GM21737 (cell line): ENCODE results near the gene STMN3.
"Not testable (repeated sequence)": the region's sequence is repeated elsewhere in the genome, so short reads cannot be mapped to it uniquely, and the experiment has no call there.

ENCODE experiments used
- ATAC-seq: cut with Tn5 transposase; IDR thresholded peaks from one replicate; pipeline ENCODE4 v1.9.1; 2021; ENCODE audit warnings: mild to moderate bottlenecking, moderate library complexity; ENCODE audit not compliant: unreplicated experiment

Gene STMN3

DNA sequence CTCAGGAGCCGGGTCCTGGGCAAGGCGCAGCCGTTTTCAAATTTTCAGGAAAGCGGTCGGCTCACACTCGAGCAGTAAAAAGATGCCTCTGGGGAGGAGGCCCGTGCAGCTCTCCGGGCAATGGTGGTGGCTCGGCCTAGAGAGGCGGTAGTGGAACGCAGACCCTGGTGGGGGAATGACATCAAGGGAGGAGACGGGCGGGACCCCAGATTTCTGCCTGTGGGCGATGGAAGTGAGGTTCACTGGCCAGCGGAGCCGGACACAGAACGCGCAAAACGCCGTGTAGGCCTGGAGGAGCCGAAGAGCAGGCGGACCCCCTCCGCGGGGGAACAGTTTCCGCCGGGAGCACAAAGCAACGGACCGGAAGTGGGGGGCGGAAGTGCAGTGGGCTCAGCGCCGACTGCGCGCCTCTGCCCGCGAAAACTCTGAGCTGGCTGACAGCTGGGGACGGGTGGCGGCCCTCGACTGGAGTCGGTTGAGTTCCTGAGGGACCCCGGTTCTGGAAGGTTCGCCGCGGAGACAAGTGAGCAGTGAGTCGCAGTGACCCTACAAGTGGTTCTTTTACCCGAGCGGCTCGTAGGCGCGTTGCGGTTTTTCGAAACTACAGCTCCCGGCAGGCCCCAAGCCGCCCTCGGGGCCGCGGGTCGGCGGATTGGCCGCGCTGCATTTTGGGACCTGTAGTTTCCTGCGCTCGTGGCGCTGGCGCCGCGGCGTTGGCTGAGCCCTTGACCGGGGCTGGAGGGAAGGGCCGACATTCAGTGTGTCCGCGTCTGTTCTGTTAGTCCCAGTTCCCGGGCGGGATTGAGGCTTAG lies 4.9 kb upstream of the STMN3 start, which contains the start of gene RTEL1:
RTEL1 (plus strand) TSS at position 376 of the 812 bp plus-strand sequence. CDS start 1,091 bp downstream, outside the sequence.
- ATAC-seq: peak; percentile 67

DNA sequence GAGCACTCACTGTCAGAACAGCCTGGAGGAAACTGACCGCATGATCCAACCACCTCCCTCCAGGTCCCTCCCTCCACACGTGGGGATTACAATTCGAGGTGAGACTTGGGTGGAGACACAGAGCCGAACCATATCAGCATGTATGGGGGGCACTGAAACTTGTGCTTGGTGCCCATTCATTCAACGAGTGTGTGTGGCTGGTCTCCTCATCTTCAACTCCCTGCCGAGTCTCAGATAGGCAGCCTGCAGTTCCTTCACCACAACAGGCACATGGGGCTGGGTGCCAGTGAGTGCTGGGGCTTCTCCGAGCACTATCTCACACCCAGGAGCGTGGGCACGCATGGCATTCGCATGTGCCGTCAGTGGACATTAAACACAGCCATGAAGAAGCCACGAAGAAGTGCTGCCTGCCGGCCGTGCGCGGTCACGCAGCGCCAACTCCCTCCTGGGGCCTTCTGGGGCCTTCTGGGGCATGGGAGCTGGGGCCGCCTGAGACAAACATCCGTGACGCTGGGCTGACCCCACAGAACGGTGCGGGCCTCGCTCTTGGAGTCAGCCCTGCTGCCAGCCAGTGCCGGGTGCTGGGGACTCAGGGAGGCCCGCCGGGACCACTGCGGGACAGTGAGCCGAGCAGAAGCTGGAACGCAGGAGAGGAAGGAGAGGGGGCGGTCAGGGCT lies 4.2 kb upstream of the STMN3 start:
- ATAC-seq: peak; percentile 4

DNA sequence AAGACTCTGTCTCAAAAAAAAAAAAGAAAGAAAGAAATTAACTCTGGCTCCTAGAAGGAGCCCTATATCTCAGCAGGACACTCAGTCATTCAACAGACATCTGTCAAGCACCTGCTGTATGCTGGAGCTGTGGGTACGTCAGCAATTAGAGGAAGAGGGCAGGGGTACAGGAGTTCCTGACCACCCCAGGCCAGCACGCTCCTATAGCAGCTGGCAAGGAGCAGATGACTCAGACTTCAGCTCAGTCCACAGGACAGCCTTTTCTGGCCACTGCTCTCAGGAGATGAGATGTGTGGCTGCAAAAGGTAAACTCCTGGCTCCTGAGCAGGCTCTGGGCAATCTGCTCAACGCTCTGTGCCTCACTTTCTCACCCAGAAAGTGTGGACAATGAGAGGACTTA lies 3.2 kb upstream of the STMN3 start:
- no peak for ATAC-seq

DNA sequence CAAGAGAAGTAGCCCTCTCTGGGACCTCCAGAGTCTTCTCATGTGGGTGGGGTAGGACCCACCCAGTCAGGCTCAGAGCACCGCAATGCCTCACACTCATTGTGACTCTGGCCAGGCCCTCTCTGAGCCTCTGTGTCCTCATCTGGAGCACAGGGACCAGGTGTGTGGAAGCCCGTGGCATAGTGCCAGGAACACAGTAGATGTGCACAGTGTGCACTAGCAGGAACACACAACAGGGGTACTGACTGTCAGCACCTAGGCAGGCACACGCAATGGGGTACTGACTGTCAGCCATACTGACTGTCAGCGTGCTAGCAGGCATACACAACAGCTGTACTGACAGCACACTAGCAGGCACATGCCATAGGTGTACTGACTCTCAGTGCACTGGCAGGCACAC lies 2.0 kb upstream of the STMN3 start:
- ATAC-seq: no peak

DNA sequence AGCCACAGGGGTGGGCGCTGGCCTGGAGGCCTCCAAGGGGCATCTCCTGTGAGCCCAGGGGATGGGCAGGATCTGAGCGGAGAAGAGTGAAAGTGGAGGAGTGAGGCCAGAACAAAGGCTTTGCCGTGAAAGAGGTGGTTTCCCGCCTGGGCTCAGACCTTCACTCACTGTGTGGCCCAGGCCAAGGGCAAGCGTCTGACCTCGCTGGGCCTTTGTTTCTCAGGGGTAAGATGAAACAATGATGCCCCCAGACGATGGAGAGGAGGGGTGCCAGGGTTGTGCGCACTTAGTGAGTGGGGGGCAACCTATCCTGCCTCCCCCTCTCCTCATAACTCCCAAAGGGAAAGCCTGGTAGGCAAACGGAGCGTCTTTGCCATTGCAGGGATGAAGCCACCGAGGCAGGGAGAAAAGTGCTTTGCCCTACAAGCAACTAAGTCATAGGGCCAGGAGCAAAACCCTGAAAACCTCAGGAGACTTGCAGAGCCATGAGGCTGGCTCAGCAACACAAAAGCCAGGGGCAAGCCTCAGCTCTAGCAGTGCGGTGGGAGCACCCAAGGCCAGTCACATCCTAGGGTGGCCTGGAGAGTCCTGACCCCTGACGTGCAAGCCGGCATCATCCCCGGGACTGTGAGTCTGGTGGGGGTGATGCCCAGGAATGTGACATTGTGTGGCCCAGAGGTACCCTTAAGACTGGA lies 897 bp upstream of the STMN3 start:
- no peak for ATAC-seq

DNA sequence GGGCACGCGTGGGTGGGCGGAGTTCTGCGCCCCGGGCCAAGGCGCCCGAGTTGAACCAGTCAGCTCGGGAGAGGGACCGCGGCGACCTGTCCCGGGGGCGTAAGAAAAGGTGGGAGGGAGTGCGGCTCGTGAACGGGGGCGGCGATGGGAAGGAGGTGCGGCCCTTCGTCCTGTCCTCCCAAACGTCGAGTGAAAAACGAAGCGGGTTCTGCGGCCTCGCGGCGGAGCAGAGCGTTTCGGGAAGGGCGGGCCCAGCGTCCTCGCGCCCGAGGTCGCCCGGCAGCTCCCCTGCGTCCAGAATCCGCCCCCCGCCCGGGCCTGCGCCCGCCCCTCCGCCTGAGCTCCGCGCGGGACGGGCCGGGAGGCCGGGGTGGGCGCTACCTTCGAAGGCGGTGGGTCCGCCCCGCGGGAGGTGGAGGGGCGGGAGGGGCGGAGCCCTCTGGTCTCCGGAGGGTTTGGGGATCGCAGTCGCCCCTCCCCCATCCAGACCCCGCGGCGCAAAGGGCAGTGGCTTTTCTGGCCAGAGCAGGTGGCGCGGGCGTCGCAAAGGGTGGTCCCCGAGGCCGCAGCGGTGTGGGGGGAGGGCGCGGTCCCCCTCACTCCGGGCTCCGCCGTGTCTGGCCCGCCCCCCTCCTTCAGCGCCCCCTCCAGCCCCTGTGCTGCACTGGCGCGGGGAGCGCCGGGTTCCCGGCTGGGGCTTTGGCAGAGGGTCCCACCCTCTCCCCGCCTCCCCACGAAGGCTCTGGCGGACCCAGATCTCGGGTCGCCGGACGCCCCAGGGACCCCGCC lies 838 bp downstream of the STMN3 start:
- ATAC-seq: no peak

DNA sequence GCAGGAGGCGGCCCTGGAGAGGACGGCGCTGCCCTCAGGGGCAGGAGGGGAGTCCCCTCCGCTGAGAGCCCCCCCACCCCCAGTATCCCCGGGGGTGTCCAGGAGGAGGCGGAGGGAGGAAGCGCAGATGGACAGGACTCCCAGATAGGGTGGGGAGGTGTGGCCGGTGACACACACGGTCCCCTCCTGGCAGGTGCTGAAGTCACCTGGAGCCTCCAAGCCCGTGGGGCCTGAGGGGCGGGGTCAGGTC lies 1.4 kb downstream of the STMN3 start:
- ATAC-seq: no peak

DNA sequence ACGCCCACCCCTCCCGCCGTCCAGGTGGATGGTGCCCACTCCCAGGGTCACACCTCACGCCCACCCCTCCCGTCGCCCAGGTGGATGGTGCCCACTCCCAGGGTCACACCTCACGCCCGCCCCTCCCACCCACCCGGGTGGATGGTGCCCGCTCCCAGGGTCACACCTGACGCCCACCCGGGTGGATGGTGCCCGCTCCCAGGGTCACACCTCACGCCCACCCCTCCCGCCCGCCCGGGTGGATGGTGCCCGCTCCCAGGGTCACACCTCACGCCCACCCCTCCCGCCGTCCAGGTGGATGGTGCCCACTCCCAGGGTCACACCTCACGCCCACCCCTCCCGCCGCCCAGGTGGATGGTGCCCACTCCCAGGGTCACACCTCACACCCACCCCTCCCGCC lies 2.7 kb downstream of the STMN3 start:
- not testable (repeated sequence) for ATAC-seq

DNA sequence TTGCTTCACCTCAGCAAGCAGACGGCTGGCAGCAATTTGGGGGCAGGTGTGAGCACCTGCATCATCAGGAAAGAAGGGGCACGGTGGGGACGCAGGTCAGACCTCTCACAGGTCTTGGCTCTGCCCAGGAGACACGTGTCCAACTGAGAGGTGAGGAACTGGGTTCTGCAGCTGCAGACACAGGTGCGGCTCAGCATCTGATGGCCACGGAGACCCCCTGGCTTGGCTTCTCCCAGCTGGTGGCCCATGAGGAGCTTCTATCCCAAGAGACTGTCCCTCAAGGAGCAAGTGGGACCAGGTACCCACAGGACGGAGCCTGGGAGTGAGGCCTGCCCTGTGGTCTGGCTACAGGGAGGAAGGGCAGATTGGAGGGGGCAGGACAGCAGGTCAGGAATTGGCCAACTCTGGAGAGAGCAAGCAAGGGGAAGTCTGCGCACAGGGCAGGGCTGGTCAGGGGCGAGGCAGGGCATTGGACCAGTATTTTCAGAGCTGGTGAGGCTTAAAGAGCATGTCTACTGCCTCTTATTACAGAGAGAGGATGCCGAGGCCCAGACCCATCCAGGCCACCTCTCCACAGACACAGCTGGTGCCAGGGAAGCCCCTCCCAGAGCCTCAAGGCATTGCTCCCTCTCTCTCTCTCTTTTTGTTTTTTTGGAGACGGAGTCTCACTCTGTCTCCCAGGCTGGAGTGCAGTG lies 4.2 kb downstream of the STMN3 start:
- ATAC-seq: no peak

DNA sequence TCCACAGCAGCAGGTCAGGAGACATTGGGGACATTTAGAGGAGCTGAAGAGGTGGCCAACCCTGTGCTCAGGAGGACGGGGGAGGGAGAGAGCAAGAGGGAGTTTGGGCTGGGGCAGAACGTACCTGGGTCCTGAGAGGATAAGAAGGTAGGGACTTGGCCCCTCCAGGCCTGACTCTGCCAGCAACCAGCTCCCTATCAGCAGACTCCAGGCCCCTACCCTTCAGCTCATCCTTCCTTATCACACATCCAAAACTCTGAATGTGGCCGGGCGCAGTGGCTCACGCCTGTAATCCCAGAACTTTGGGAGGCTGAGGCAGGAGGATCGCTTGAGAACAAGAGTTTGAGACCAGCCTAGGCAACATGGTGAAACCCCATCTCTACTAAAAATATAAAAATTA lies 5.0 kb downstream of the STMN3 start:
- ATAC-seq: no peak

DNA sequence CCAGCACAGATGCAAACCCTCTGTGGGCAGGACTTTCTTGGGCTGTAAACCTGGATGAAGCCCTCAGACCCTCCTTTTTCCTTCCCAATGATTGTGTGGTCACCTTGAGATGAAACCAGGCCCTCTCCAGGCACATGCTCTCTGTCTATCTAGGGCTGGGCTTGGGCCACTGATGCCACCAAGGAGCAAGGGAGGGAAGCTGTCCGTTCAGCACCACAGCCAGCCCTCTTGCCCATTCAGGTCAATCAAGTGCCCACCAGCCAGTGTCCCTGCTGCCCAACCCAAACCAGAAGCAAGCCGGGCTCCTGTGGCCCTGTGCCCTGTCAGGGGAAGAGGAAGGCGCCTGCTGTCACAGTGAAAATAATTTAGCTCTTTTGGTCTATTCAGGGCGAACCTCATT lies 8.0 kb downstream of the STMN3 start:
- no peak for ATAC-seq

DNA sequence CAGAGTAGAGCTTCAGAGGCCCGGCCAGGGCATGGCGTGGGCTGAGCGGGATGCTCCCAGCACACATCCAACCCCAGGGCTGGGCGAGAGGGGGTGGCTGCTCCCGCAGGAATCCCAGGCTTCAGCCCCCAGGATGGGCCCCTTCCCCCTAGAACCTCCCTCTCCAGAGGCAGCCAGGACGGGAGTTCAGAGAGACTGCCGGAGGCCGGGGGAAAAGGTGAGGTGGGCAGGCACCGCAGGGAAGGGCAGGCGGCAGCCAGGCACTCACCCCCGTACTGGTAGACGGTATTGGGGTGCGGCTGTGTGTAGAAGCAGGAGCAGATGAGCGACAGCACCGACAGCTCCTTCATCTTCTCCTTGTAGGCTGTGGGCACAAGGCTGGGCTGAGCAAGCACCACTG lies 9.3 kb downstream of the STMN3 start:
- ATAC-seq: no peak

DNA sequence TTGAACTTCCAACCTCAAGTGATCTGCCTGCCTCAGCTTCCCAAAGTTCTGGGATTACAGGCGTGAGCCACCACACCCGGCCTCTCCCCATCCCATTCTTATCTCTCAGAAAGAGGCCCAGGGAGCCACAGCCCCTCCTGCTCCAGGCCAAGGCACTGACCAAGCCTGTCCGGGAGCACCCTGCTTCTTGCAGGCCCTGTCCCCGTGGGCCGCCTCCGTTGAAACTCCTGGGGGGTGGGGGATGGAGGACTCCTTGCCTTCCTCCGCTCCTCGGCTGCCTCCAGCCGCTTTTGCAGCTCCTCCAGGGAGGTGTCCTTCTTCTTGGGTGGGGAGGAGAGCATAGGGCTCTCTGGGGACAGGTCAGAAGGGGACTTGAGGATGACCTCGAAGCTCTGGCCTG lies 9.7 kb downstream of the STMN3 start:
- no peak for ATAC-seq

DNA sequence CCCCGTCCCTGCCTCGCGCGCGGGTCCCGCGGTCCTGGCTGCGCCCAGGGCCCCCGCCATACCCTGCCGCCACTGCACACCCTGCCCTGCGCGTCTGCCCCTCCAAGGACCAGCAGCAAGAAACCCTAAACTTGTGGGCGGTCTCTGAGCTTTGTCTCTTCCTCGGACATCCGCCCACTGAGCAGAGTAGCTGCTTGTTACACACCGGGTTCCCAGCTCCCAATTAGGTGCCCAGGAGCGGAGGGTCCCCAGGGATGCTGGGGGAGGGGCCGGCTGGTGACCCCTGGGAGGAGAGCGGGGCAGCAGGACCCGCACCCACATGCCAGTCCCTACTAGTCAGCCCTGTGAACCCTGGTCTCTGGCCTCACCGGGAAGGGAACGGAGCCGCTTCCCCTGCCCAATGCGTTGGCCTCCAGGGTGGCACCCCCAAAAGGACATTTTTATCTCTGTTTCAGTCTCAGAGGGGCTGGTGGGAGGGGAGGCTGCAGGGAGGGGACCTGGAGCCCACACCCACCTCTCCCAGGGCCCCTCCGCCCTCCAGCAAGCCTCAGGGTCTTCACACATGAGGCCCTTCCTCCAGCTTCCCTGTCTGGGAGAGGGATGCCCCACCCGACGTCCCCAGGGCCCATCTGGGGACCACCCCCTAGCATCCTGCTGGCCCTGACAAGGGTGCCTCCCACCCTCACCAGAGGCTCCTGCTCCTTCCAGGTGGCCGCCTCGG lies 10.5 kb downstream of the STMN3 start:
- ATAC-seq: no peak

DNA sequence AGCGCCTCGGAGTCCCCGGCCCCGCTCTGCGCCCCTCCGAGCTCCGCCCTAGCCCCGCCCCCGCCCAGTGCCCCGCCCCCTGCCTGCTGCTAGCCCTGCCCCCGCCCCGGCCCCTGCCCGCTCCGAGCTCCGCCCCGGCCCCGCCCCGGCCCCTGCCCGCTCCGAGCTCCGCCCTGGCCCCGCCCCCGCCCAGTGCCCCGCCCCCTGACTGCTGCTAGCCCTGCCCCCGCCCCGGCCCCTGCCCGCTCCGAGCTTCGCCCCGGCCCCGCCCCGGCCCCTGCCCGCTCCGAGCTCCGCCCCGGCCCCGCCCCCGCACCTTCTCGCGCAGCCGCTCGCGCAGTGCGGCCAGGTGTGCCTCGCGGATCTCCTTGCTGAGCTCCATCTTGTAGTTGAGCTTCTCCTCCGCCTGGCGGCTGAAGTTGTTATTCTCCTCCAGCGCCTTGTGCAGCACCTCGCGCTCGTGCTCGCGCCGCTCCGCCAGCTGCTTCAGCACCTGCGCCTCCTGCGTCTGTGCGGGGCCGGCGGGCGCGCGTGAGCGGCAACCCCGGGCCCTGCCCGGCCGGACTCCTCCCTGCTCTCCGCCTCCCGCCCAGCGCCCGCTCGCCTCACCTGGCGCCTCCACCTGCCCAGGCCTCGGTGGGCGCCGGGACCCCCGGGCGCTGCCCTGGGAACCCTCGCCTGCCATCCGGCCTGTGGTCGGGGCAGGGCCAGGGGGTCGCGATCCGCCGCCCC lies 11.3 kb downstream of the STMN3 start:
- peak; percentile 49 for ATAC-seq

DNA sequence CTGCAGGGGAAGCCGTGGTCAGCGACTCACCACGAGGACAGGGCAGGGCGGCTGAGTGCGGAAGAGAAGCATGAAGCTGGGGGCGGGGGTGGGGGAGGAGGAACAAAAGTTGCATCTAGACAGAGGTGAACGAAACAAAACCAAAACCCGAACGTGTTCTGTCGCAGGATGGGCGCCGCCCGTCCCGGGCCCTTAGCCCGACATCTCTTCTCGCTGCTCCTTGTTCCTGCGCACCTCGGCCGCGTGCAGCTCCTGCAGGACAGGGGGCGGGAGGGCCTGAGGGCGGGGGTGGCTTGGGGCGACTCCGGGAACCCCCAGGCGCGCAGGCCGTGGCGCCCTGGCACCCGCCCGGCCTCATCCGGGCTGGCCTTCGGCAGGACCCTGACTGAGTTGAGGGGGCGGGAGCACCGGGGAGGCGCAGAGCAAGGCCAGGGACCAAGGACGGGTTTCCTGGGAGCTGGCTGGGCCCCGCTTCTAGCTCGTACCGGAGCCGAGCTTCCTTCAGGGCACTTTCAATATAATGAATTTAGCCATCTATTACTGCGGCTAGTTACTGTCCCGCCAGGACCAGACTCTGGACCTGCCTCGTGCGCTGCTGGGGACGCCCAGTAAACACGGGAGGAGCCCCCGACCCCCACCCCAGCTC lies 12.0 kb downstream of the STMN3 start:
- ATAC-seq: peak; percentile 8

DNA sequence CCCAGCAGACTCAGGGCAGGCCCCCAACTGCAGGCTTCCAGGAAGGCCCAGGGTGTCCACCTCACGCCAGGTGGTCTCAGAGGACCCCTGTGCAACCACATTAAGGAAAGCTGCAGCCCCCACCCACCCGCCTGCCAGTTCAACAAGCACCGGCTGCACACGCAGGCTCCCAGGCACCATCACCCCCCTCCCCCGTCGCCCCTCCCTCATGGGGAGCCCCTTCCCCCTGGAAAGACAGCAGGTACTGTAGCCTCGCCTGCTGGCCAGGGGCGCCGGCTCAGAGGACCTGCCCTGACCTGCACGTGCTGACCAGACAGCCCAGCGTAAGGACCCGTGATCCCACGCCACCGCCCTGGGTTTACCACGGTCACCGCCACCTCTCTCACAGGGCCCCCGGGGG lies 12.5 kb downstream of the STMN3 start:
- not testable (repeated sequence) for ATAC-seq

DNA sequence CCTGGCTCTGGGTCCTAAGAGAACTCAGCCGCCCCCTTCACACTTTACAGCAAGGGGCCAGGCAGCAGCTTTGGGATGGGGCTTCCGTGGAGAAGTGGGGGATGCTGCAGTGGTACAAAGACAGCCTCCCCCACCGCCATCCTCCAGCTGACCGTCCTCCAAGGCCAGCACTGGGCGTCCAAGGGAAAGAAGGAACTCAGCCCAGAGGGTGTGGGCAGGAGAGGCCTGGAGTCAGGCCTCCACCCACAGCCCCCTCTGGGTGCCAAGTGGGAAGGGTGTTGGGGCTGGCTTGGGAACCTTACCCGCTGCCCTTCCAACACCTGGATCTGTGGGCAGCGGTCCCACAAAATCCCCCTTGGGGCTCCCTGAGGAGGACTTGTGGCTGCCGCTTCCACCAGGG lies 13.1 kb downstream of the STMN3 start:
- ATAC-seq: no peak
